ENCODE measurements around the gene ZNF423. TPM values are rescaled to one million over a fixed set of nuclear protein-coding genes. Genes with fewer than 3 reads are reported as not detected.

Gene ZNF423
- total and polyA plus RNA-seq, 12 donors: 1.7 to 10.6 (median 5.5) TPM

DNA sequence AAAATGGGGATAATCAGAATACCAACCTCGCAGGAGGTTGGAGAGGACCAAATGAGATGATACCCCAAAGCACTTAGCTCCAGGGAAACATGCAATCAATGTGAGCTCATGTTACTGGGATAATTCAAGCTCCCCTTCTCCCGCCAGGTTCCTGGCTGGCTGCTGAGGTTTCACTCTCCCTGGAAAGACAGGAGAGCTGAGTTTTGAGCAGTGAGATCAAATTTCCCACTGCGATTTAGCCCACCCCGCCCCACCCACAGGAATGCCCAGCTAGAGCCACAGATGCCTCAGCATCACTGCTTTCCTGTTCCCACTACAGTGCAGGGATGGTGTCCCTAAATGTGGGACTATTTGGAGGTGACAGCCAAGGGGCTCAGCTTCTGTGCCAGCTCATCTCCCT is 56.7 kb downstream of the ZNF423 start:
- Histone ChIP-seq H3K36me3 (replicated peaks in 1 of 2) (no peaks in the 10 kb centered on the region), H3K27ac (no peak overlapping the region), H3K27me3 (no peaks in the 10 kb centered on the region), H3K9me3 (replicated peaks in 1 of 3) (no peaks in the 10 kb centered on the region), H3K4me3 (no peak overlapping the region), H3K4me1 (replicated peaks in 1 of 2) (no peaks in the 10 kb centered on the region)
- TF ChIP-seq CTCF (IDR thresholded peaks at IDR 0.05) (no peak), POLR2A (IDR thresholded peaks at IDR 0.05) (no peak)
- 73 to 82% (median 79%) methylated on average over 3 to 4 of the region's 4 CpGs for WGBS, 4 donors
- DNase-seq: no peak
- intact Hi-C loops (cut with DNase I): no loop called here

GRCh38 chr16:49795513-49795912 is 60.4 kb downstream of the ZNF423 start:
- no peak overlapping the region for H3K4me3 ChIP-seq
- H3K27ac ChIP-seq: no peak overlapping the region
- H3K27me3 ChIP-seq: no peaks in the 10 kb centered on the region
- H3K9me3 ChIP-seq (replicated peaks in 1 of 3): no peaks in the 10 kb centered on the region
- H3K4me1 ChIP-seq (replicated peaks in 1 of 2): no peaks in the 10 kb centered on the region
- H3K36me3 ChIP-seq (replicated peaks in 1 of 2): no peaks in the 10 kb centered on the region
- WGBS, 4 donors: 84 to 100% (median 89%) methylated on average over 1 to 8 of the region's 8 CpGs
- no peak for DNase-seq
- intact Hi-C loops (cut with DNase I): no loop called here
- TF ChIP-seq POLR2A (IDR thresholded peaks at IDR 0.05) (no peak), CTCF (IDR thresholded peaks at IDR 0.05) (no peak)

GRCh38 chr16:49793244-49793643 is 62.7 kb downstream of the ZNF423 start:
- TF ChIP-seq CTCF (IDR thresholded peaks at IDR 0.05): no peak
- no peak for TF ChIP-seq POLR2A (IDR thresholded peaks at IDR 0.05)
- intact Hi-C loops (cut with DNase I): no loop called here
- Histone ChIP-seq H3K4me3 (no peak overlapping the region), H3K36me3 (replicated peaks in 1 of 2) (no peaks in the 10 kb centered on the region), H3K27ac (no peak overlapping the region), H3K9me3 (replicated peaks in 1 of 3) (no peaks in the 10 kb centered on the region), H3K27me3 (no peaks in the 10 kb centered on the region), H3K4me1 (replicated peaks in 1 of 2) (no peaks in the 10 kb centered on the region)
- DNase-seq: no peak
- WGBS, 4 donors: 85 to 94% (median 88%) methylated on average over 7 to 11 of the region's 11 CpGs

GRCh38 chr16:49789616-49790015 is 66.3 kb downstream of the ZNF423 start:
- H3K9me3 ChIP-seq (replicated peaks in 1 of 3): no peaks in the 10 kb centered on the region
- DNase-seq: no peak
- peak overlapping the region in 1 of 5 donors; percentile 6 for H3K27ac ChIP-seq
- H3K27me3 ChIP-seq: no peaks in the 10 kb centered on the region
- intact Hi-C loops (cut with DNase I): no loop called here
- no peaks in the 10 kb centered on the region for H3K36me3 ChIP-seq (replicated peaks in 1 of 2)
- H3K4me1 ChIP-seq (replicated peaks in 1 of 2): no peaks in the 10 kb centered on the region
- no peak overlapping the region for H3K4me3 ChIP-seq
- WGBS, 4 donors: 93 to 96% (median 94%) methylated on average over 4 of the region's 4 CpGs
- TF ChIP-seq CTCF (IDR thresholded peaks at IDR 0.05): no peak
- no peak for TF ChIP-seq POLR2A (IDR thresholded peaks at IDR 0.05)
